Left ventricle myocardium inferior (tissue), 1 donor: ENCODE data around the gene PLXNA2. TPM values are rescaled to one million over a fixed set of nuclear protein-coding genes. Genes with fewer than 3 reads are reported as not detected.

Experiments used
- DNase-seq: peaks from one replicate; pipeline ENCODE4 v3.0.0-alpha.2; 2020
- H3K27ac ChIP-seq: fragments of 200-600 bp; replicated peaks from 2 replicates; pipeline ENCODE4 v1.8.0; 2021
- H3K27me3 ChIP-seq: fragments of 200-600 bp; 2 replicates; pipeline ENCODE4 v1.8.0; 2021; ENCODE audit warnings: low read depth
- H3K36me3 ChIP-seq: fragments of 200-600 bp; 2 replicates; pipeline ENCODE4 v1.8.0; 2021
- H3K4me1 ChIP-seq: fragments of 200-600 bp; 2 replicates; pipeline ENCODE4 v1.8.0; 2021
- H3K4me3 ChIP-seq: fragments of 200-600 bp; 2 replicates; pipeline ENCODE4 v1.8.0; 2021; ENCODE audit warnings: mild to moderate bottlenecking, moderate library complexity
- H3K9me3 ChIP-seq: fragments of 200-600 bp; replicated peaks from 2 replicates; pipeline ENCODE4 v1.8.0; 2021
- CTCF ChIP-seq: fragments of 200-600 bp; IDR thresholded peaks from 2 replicates; pipeline ENCODE4 v1.8.0; 2021; ENCODE audit warnings: antibody characterized with exemption, mild to moderate bottlenecking, borderline replicate concordance
- intact Hi-C: fragments of 100-400 bp; cut with micrococcal nuclease; formaldehyde crosslinking; loops from one replicate; pipeline ENCODE4 v1.11.0; 2022
- total RNA-seq: library from RNA; stranded (reverse); fragmentation: NEBNext Ultra II Directional; extraction: Animal tissue kit (Norgen Biotek cat#: 25700); gene quantifications from one replicate; pipeline ENCODE4 v1.2.1, GENCODE V29; 2021
- donor health status: DM: no; HTN: yes; CAD: no; lungs with severe emphysema.

Gene PLXNA2
- total RNA-seq, 1 donor from 2014 or later, result 29.1 TPM

- TF ChIP-seq CTCF, result no peak
- intact Hi-C loops, result no loop called here
- no peak for DNase-seq
- Histone ChIP-seq H3K4me3 (no peak overlapping the region), H3K9me3 (no peaks in the 10 kb centered on the region), H3K27me3 (no peaks in the 10 kb centered on the region), H3K27ac (peak overlapping the region; percentile 83), H3K4me1 (peaks cover 89% of the 10 kb centered on the region), H3K36me3 (peaks cover 23% of the 10 kb centered on the region)
These were observed 38.0 kb downstream of the PLXNA2 start for GRCh38 chr1:208206092-208206698.

GRCh38 chr1:208205216-208206013 lies 38.8 kb downstream of the PLXNA2 start:
- H3K36me3 ChIP-seq, result peaks cover 23% of the 10 kb centered on the region
- peak overlapping the region; percentile 83 for H3K27ac ChIP-seq
- no peaks in the 10 kb centered on the region for H3K9me3 ChIP-seq
- TF ChIP-seq CTCF, result no peak
- no peaks in the 10 kb centered on the region for H3K27me3 ChIP-seq
- peaks cover 95% of the 10 kb centered on the region for H3K4me1 ChIP-seq
- no peak for DNase-seq
- intact Hi-C loops, result no loop called here
- no peak overlapping the region for H3K4me3 ChIP-seq

GRCh38 chr1:208204779-208205178 lies 39.4 kb downstream of the PLXNA2 start:
- no peak for TF ChIP-seq CTCF
- Histone ChIP-seq H3K27me3 (no peaks in the 10 kb centered on the region), H3K27ac (peak overlapping the region; percentile 83), H3K9me3 (no peaks in the 10 kb centered on the region), H3K4me1 (peaks cover 97% of the 10 kb centered on the region), H3K36me3 (peaks cover 27% of the 10 kb centered on the region), H3K4me3 (no peak overlapping the region)
- no peak for DNase-seq
- intact Hi-C loops, result no loop called here

GRCh38 chr1:208203848-208204609 lies 40.2 kb downstream of the PLXNA2 start:
- peak overlapping the region; percentile 83 for H3K27ac ChIP-seq
- H3K4me1 ChIP-seq, result peaks cover 90% of the 10 kb centered on the region
- intact Hi-C loops, result no loop called here
- TF ChIP-seq CTCF, result no peak
- DNase-seq, result no peak
- H3K4me3 ChIP-seq, result no peak overlapping the region
- no peaks in the 10 kb centered on the region for H3K27me3 ChIP-seq
- peaks cover 24% of the 10 kb centered on the region for H3K36me3 ChIP-seq
- no peaks in the 10 kb centered on the region for H3K9me3 ChIP-seq

GRCh38 chr1:208203127-208203847 lies 40.9 kb downstream of the PLXNA2 start:
- H3K36me3 ChIP-seq, result peaks cover 20% of the 10 kb centered on the region
- H3K4me3 ChIP-seq, result peak overlapping the region; percentile 2
- peaks cover 83% of the 10 kb centered on the region for H3K4me1 ChIP-seq
- H3K27ac ChIP-seq, result peak overlapping the region; percentile 83
- peak; percentile 62 for DNase-seq
- TF ChIP-seq CTCF, result no peak
- H3K9me3 ChIP-seq, result no peaks in the 10 kb centered on the region
- intact Hi-C loops, result no loop called here
- H3K27me3 ChIP-seq, result no peaks in the 10 kb centered on the region
